H9 (cell line): ENCODE measurements around the gene GRIPAP1. TPM values are rescaled to one million over a fixed set of nuclear protein-coding genes. Genes with fewer than 3 reads are reported as not detected.

ENCODE experiments used
- DNase-seq: peaks from one replicate; pipeline ENCODE4 v3.0.0-alpha.2; 2017
- H2AFZ ChIP-seq: one replicate; pipeline ENCODE4 v1.6.1; 2013; ENCODE audit warnings: mild to moderate bottlenecking, low read length, control low read depth, moderate library complexity
- H2AK5ac ChIP-seq: 2 replicates; pipeline ENCODE4 v1.6.1; 2013; ENCODE audit warnings: low read length, control low read depth, mixed read lengths; ENCODE audit not compliant: insufficient read length
- H2BK120ac ChIP-seq: one replicate; pipeline ENCODE4 v1.6.1; 2013; ENCODE audit warnings: low read depth, mild to moderate bottlenecking, low read length, control low read depth, inconsistent platforms; ENCODE audit not compliant: poor library complexity, severe bottlenecking
- H2BK12ac ChIP-seq: 2 replicates; pipeline ENCODE4 v1.6.1; 2013; ENCODE audit warnings: low read length, control low read depth, mixed read lengths, low read depth; ENCODE audit not compliant: insufficient read length
- H2BK15ac ChIP-seq: 2 replicates; pipeline ENCODE4 v1.6.1; 2013; ENCODE audit warnings: low read depth, low read length, control low read depth
- H2BK20ac ChIP-seq: one replicate; pipeline ENCODE4 v1.6.1; 2013; ENCODE audit warnings: low read depth, mild to moderate bottlenecking, low read length, control low read depth, inconsistent platforms; ENCODE audit not compliant: poor library complexity, severe bottlenecking
- H2BK5ac ChIP-seq: 2 replicates; pipeline ENCODE4 v1.6.1; 2013; ENCODE audit warnings: low read length, control low read depth, mixed read lengths; ENCODE audit not compliant: insufficient read length
- H3K14ac ChIP-seq: 2 replicates; pipeline ENCODE4 v1.6.1; 2013; ENCODE audit warnings: low read length, control low read depth; ENCODE audit not compliant: insufficient read depth
- H3K18ac ChIP-seq: 2 replicates; pipeline ENCODE4 v1.6.1; 2013; ENCODE audit warnings: low read depth, mild to moderate bottlenecking, mixed read lengths, low read length, control low read depth; ENCODE audit not compliant: insufficient read length
- H3K23ac ChIP-seq: 2 replicates; pipeline ENCODE4 v1.6.1; 2013; ENCODE audit warnings: low read length, control low read depth, mixed read lengths, low read depth; ENCODE audit not compliant: insufficient read length
- H3K23me2 ChIP-seq: 2 replicates; pipeline ENCODE4 v1.6.1; 2013; ENCODE audit warnings: low read depth, mild to moderate bottlenecking, mixed read lengths, low read length, control low read depth; ENCODE audit not compliant: insufficient read length, poor library complexity, severe bottlenecking
- H3K27ac ChIP-seq: 2 replicates; pipeline ENCODE4 v1.5.1; 2013; ENCODE audit warnings: low read length, control low read depth, mixed read lengths, low read depth; ENCODE audit not compliant: insufficient read length
- H3K27me3 ChIP-seq: 2 replicates; pipeline ENCODE4 v1.6.1; 2013; ENCODE audit warnings: low read length, control low read depth, inconsistent platforms; ENCODE audit not compliant: insufficient read depth
- H3K4ac ChIP-seq: 2 replicates; pipeline ENCODE4 v1.6.1; 2013; ENCODE audit warnings: low read depth, mild to moderate bottlenecking, control low read depth, inconsistent platforms, low read length, moderate library complexity
- H3K4me1 ChIP-seq: 2 replicates; pipeline ENCODE4 v1.6.1; 2013; ENCODE audit warnings: low read length, control low read depth, inconsistent platforms; ENCODE audit not compliant: insufficient read depth
- H3K4me2 ChIP-seq: 2 replicates; pipeline ENCODE4 v1.6.1; 2013; ENCODE audit warnings: low read length, control low read depth, mixed read lengths; ENCODE audit not compliant: insufficient read length, insufficient read depth
- H3K56ac ChIP-seq: 2 replicates; pipeline ENCODE4 v1.6.1; 2013; ENCODE audit warnings: low read depth, mild to moderate bottlenecking, mixed read lengths, low read length, control low read depth; ENCODE audit not compliant: insufficient read length
- H3K79me1 ChIP-seq: 2 replicates; pipeline ENCODE4 v1.6.1; 2013; ENCODE audit warnings: low read depth, mild to moderate bottlenecking, moderate library complexity, low read length, control low read depth, inconsistent platforms; ENCODE audit not compliant: insufficient read depth, poor library complexity, severe bottlenecking
- H3K79me2 ChIP-seq: 2 replicates; pipeline ENCODE4 v1.6.1; 2013; ENCODE audit warnings: low read length, control low read depth, inconsistent platforms; ENCODE audit not compliant: insufficient read depth
- H3K9ac ChIP-seq: 2 replicates; pipeline ENCODE4 v1.6.1; 2013; ENCODE audit warnings: low read length, control low read depth, mixed read lengths; ENCODE audit not compliant: insufficient read length; ENCODE audit errors: extremely low read depth
- H3K9me3 ChIP-seq: one replicate; pipeline ENCODE4 v1.6.1; 2013; ENCODE audit warnings: low read depth, low read length, inconsistent platforms; ENCODE audit not compliant: control insufficient read depth
- H3T11ph ChIP-seq: one replicate; pipeline ENCODE4 v1.6.1; 2013; ENCODE audit warnings: mild to moderate bottlenecking, low read length, control low read depth, inconsistent platforms
- H4K20me1 ChIP-seq: one replicate; pipeline ENCODE4 v1.6.1; 2013; ENCODE audit not compliant: control insufficient read depth, insufficient read length, insufficient read depth
- H4K5ac ChIP-seq: 2 replicates; pipeline ENCODE4 v1.6.1; 2013; ENCODE audit warnings: low read depth, mild to moderate bottlenecking, mixed read lengths, low read length, control low read depth; ENCODE audit not compliant: insufficient read length
- H4K8ac ChIP-seq: replicated peaks from 2 replicates; pipeline ENCODE4 v1.6.1; 2013; ENCODE audit warnings: low read length, control low read depth, mixed read lengths, low read depth; ENCODE audit not compliant: insufficient read length
- H4K91ac ChIP-seq: 2 replicates; pipeline ENCODE4 v1.6.1; 2013; ENCODE audit warnings: low read depth, mild to moderate bottlenecking, moderate library complexity, mixed read lengths, low read length, control low read depth; ENCODE audit not compliant: insufficient read length
- H3K27ac Mint-ChIP-seq, 3 experiments: 2 replicates in 2 of 3; 3 replicates in 1 of 3; pipeline ENCODE4 v1.8.0; 2020 to 2021; ENCODE audit warnings: mixed read lengths in 3 of 3, mild to moderate bottlenecking in 1 of 3, moderate library complexity in 1 of 3
- H3K27me3 Mint-ChIP-seq: 2 replicates; pipeline ENCODE4 v1.8.0; 2021; ENCODE audit warnings: low read depth, mild to moderate bottlenecking, moderate library complexity, mixed read lengths
- H3K36me3 Mint-ChIP-seq, 3 experiments: 2 replicates in 2 of 3; 3 replicates in 1 of 3; pipeline ENCODE4 v1.8.0; 2020 to 2021; ENCODE audit warnings: low read depth in 3 of 3, mixed read lengths in 3 of 3; ENCODE audit not compliant: insufficient read depth in 1 of 3
- H3K4me1 Mint-ChIP-seq, 2 experiments: 2 replicates each; pipeline ENCODE4 v1.8.0; 2020; ENCODE audit warnings: mixed read lengths in 2 of 2
- H3K4me3 Mint-ChIP-seq, 2 experiments: 2 replicates in 1 of 2; 3 replicates in 1 of 2; pipeline ENCODE4 v1.8.0; 2020 to 2021; ENCODE audit warnings: mild to moderate bottlenecking in 2 of 2, mixed read lengths in 2 of 2, moderate library complexity in 1 of 2
- H3K9me3 Mint-ChIP-seq, 2 experiments: 2 replicates in 1 of 2; 3 replicates in 1 of 2; pipeline ENCODE4 v1.8.0; 2020; ENCODE audit warnings: mild to moderate bottlenecking in 2 of 2, mixed read lengths in 2 of 2, moderate library complexity in 1 of 2
- WGBS: extraction: QIAGEN DNeasy Blood & Tissue Kit; methylation state at CpG from one replicate; pipeline ENCODE4 v1.1.7; 2013; ENCODE audit warnings: missing lambda C conversion rate, low lambda C conversion rate, mixed read lengths; ENCODE audit not compliant: insufficient read length; ENCODE audit errors: extremely low coverage; 5-methylcytosine and 5-hydroxymethylcytosine counted together
- total RNA-seq: library from RNA; stranded (reverse); gene quantifications from 2 replicates; pipeline ENCODE4 v1.2.1, GENCODE V29; 2021
- TF ChIP-seq, protein P1 (sequence below): fragments of 200-600 bp; sonication (generic); conservative IDR thresholded peaks from 3 replicates; pipeline ENCODE4 v1.8.0; 2021; ENCODE audit warnings: antibody characterized with exemption, mild to moderate bottlenecking

Gene GRIPAP1
- total RNA-seq, 1 experiment from 2014 or later, result 71.8 TPM

DNA sequence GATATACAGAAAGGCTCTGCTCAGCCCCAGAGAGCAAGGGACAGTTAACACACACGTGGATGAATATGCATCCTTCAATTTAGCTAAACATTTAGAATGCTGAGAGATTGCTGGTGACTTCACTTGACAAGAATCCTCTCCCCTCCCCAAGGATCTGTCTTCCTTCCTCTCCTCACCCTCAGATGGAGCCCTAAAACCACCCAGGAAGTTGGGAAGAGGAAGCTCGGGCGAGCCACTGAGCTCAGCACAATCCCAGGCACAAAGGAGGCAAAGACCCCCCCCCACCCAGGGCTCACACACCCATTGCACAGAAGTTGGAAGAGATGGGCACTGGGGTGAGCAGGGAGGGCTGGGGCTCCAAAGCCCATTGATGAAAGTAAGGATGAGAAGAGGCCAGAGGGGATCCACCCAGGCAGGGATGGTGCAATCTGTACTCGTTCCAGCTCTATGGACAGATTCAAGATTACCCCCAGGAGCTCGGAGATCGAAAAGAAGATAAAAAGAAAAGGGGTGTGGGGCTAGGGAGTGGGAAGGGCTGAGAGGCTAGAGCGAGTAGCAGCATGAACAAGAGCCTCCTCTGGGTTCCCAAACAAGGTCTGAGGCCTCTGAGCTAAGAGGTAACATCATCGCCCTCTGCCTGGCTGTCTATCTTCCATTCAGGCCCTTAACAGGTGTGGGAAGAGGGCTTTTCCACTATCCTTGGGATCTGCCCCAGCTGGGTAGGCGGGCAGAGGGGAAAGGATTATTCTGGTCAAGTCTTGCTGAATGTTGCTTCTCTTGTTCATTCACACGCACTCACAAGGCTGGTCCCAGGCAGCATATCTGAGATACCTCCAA, 39.9 kb upstream of the GRIPAP1 start:
- peaks cover 12% of the 10 kb centered on the region; the same call in 1 of the 2 replicates for H3K79me2 ChIP-seq
- H3K4me2 ChIP-seq, result peak overlapping the region; percentile 96
- no peak for DNase-seq
- peak overlapping the region; percentile 89 for H3K9ac ChIP-seq
- no peak overlapping the region for H3K23ac ChIP-seq
- Mint-ChIP-seq H3K36me3 (peaks cover 25 to 41% (median 33%) of the 10 kb centered on the region in 3 experiments), H3K9me3 (peaks cover 69% of the 10 kb centered on the region in 2 experiments), H3K4me1 (peaks cover 21 to 22% of the 10 kb centered on the region in 2 experiments), H3K4me3 (peak overlapping the region; percentile 90 to 96), H3K27me3 (no peaks in the 10 kb centered on the region), H3K27ac (peak overlapping the region; percentile 93 to 100 (median 98))
- no CpG with 5 or more reads among the region's 10 CpGs for WGBS
- no peak overlapping the region for H3K18ac ChIP-seq
- H3K4ac ChIP-seq, result no peak overlapping the region
- H2BK5ac ChIP-seq, result no peak overlapping the region
- no peak overlapping the region for H2BK120ac ChIP-seq
- H3K79me1 ChIP-seq, result peaks cover 8% of the 10 kb centered on the region
- H3K4me1 ChIP-seq, result peaks cover 5% of the 10 kb centered on the region
- H3K27ac ChIP-seq, result peak overlapping the region; percentile 76
- no peak overlapping the region for H2AFZ ChIP-seq
- no peak overlapping the region for H4K5ac ChIP-seq
- no peak overlapping the region for H2BK20ac ChIP-seq
- no peak overlapping the region for H3T11ph ChIP-seq
- no peak overlapping the region for H2AK5ac ChIP-seq
- H2BK12ac ChIP-seq, result no peak overlapping the region
- peaks cover 7% of the 10 kb centered on the region for H3K23me2 ChIP-seq
- no peak overlapping the region for H4K91ac ChIP-seq
- H3K27me3 ChIP-seq, result no peaks in the 10 kb centered on the region
- no peaks in the 10 kb centered on the region for H3K9me3 ChIP-seq
- H3K56ac ChIP-seq, result no peak overlapping the region
- no peak overlapping the region for H2BK15ac ChIP-seq
- H3K14ac ChIP-seq, result no peak overlapping the region
- H4K8ac ChIP-seq, result no peak overlapping the region
- no peaks in the 10 kb centered on the region for H4K20me1 ChIP-seq
- TF ChIP-seq, protein P1, sequence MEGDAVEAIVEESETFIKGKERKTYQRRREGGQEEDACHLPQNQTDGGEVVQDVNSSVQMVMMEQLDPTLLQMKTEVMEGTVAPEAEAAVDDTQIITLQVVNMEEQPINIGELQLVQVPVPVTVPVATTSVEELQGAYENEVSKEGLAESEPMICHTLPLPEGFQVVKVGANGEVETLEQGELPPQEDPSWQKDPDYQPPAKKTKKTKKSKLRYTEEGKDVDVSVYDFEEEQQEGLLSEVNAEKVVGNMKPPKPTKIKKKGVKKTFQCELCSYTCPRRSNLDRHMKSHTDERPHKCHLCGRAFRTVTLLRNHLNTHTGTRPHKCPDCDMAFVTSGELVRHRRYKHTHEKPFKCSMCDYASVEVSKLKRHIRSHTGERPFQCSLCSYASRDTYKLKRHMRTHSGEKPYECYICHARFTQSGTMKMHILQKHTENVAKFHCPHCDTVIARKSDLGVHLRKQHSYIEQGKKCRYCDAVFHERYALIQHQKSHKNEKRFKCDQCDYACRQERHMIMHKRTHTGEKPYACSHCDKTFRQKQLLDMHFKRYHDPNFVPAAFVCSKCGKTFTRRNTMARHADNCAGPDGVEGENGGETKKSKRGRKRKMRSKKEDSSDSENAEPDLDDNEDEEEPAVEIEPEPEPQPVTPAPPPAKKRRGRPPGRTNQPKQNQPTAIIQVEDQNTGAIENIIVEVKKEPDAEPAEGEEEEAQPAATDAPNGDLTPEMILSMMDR, result no peak
